Breast epithelium (tissue), 3 donors: ENCODE results near the gene ANO2.

ENCODE experiments used
- POLR2A ChIP-seq: fragments of 450-650 bp; IDR thresholded peaks from one replicate; pipeline ENCODE4 v1.6.1; 2016; ENCODE audit warnings: antibody characterized with exemption, mild to moderate bottlenecking, moderate library complexity
- TF ChIP-seq, protein P1 (sequence below), 3 donors: fragments of 450-650 bp; IDR thresholded peaks; one replicate each; pipeline ENCODE4 v1.5.1; 2016 to 2017; ENCODE audit warnings: antibody characterized with exemption in 3 of 3, mild to moderate bottlenecking in 3 of 3, moderate library complexity in 3 of 3

GRCh38 chr12:5570416-5570815 lies 374.6 kb downstream of the ANO2 start:
- TF ChIP-seq, protein P1, sequence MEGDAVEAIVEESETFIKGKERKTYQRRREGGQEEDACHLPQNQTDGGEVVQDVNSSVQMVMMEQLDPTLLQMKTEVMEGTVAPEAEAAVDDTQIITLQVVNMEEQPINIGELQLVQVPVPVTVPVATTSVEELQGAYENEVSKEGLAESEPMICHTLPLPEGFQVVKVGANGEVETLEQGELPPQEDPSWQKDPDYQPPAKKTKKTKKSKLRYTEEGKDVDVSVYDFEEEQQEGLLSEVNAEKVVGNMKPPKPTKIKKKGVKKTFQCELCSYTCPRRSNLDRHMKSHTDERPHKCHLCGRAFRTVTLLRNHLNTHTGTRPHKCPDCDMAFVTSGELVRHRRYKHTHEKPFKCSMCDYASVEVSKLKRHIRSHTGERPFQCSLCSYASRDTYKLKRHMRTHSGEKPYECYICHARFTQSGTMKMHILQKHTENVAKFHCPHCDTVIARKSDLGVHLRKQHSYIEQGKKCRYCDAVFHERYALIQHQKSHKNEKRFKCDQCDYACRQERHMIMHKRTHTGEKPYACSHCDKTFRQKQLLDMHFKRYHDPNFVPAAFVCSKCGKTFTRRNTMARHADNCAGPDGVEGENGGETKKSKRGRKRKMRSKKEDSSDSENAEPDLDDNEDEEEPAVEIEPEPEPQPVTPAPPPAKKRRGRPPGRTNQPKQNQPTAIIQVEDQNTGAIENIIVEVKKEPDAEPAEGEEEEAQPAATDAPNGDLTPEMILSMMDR (IDR thresholded peaks at IDR 0.05): no peak
- TF ChIP-seq POLR2A: no peak
